ENCODE measurements around the gene LRRN2.

LRRN2 gene

DNA sequence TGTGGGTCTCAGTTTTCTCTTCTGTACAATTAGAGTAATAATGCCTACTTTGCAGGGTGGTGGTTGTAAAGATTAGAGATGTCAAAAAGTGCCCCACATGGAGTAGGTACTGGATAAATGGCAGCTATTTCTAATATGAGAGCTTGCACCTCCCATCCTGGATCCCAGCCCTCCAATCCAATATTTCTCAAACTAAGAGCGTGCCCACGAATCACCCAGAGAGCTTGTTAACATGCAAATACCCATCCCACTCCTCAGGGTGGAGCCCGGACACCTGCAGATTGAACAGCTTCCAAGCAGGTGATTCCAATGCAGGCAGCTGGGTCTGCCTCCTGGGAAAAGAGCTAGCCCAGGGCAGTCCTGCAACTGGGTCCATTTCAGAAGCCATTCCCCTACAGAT is 33.0 kb downstream of the LRRN2 start:
- no peak overlapping the region for H3K4me3 ChIP-seq (replicated peaks; ENCODE audit: low read depth, low read length)
- TF ChIP-seq, protein P1, sequence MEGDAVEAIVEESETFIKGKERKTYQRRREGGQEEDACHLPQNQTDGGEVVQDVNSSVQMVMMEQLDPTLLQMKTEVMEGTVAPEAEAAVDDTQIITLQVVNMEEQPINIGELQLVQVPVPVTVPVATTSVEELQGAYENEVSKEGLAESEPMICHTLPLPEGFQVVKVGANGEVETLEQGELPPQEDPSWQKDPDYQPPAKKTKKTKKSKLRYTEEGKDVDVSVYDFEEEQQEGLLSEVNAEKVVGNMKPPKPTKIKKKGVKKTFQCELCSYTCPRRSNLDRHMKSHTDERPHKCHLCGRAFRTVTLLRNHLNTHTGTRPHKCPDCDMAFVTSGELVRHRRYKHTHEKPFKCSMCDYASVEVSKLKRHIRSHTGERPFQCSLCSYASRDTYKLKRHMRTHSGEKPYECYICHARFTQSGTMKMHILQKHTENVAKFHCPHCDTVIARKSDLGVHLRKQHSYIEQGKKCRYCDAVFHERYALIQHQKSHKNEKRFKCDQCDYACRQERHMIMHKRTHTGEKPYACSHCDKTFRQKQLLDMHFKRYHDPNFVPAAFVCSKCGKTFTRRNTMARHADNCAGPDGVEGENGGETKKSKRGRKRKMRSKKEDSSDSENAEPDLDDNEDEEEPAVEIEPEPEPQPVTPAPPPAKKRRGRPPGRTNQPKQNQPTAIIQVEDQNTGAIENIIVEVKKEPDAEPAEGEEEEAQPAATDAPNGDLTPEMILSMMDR (IDR thresholded peaks at IDR 0.05; ENCODE audit: low read length, missing control alignments), result no peak
- DNase-seq (ENCODE audit: low read depth), result no peak

DNA sequence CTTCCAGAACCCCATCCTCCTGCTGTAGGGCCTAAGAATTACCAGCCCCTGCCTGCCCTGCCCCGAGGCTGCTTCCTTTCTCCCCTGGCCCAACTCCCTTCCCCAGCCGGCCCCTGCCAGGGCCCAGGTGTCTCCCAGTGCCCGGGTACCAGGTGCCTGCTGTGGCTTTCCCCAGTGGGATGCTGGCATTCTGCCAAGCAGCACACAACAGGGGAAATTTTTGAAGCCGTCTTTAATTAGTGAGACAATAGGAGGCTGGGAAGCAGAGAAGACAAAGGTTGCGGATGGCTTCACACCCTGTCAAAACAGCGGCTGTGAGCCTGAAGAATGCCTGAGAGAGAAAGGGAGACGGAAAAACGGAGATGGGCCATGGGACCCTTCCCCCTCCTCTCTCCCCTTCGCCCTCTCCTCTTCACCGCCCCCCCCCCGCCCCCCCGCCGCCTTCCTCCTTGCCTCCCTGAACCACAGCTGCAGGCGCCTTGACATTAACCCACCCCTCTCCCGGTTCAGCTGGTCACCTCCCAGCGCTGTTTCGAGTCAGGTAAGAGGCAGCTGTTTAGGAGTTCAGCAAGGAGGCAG is 33.6 kb downstream of the LRRN2 start:
- TF ChIP-seq, protein P1 (IDR thresholded peaks at IDR 0.05; ENCODE audit: low read length, missing control alignments), result no peak
- no peak overlapping the region for H3K4me3 ChIP-seq (replicated peaks; ENCODE audit: low read depth, low read length)
- no peak for DNase-seq (ENCODE audit: low read depth)

DNA sequence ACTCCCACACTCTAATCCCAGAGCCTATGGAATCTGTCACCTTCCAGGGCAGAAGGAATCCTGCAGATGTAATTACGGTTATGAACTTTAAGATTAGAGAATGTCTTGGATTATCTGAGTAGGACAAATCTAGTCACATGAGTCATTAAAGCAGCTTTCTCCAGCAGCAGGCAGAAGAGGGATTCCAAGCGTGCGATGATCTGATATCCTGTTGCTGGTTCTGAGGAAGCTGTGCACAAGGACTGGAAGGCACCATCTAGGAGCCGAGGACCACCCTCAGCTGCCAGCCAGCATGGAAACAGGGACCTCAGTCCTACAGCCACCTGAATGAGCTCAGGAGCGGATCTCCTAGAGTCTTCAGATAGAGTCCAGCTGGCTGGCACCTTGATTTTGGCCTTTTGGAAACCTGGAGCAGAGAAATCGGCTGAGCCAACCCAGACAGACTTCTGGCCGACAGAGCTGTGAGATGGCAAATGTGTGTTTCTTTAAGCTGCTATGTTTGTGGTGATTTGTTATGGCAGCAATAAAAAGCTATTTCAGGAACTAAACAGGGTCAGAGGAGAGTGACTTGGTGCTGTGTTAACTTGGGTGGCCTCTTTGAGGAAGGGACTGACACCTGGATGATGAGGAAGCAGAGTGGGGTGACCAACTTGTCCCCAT is 34.5 kb downstream of the LRRN2 start:
- TF ChIP-seq, protein P1 (IDR thresholded peaks at IDR 0.05; ENCODE audit: low read length, missing control alignments), result no peak
- DNase-seq (ENCODE audit: low read depth), result no peak
- H3K4me3 ChIP-seq (replicated peaks; ENCODE audit: low read depth, low read length), result no peak overlapping the region

GRCh38 chr1:204649721-204650521 is 35.6 kb downstream of the LRRN2 start:
- TF ChIP-seq, protein P1 (IDR thresholded peaks at IDR 0.05; ENCODE audit: low read length, missing control alignments), result no peak
- no peak for DNase-seq (ENCODE audit: low read depth)
- H3K4me3 ChIP-seq (replicated peaks; ENCODE audit: low read depth, low read length), result no peak overlapping the region

- TF ChIP-seq, protein P1 (IDR thresholded peaks at IDR 0.05; ENCODE audit: low read length, missing control alignments), result no peak
- no peak for DNase-seq (ENCODE audit: low read depth)
These were observed 37.0 kb downstream of the LRRN2 start for GRCh38 chr1:204648576-204648975.

DNA sequence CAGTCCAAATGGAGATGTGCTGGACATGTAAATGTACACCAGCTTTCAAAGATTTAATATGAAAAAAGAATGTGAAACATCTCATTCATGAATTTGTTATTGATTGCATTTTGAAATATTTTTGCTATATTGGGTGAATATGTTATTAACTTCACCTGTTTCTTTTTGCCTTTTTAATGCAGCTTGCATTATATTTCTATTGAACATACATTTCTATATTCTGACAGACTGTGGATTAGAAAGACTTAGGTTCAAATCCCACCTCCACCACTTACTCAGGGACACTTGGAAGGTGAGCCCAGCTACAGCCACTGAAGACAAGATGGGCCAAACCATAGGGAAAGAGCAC is 37.8 kb downstream of the LRRN2 start:
- TF ChIP-seq, protein P1 (IDR thresholded peaks at IDR 0.05; ENCODE audit: low read length, missing control alignments), result no peak
- no peak for DNase-seq (ENCODE audit: low read depth)

More at GRCh38 chr1:204648576-204648975, 37.0 kb downstream of the LRRN2 start:
- H3K4me3 ChIP-seq (replicated peaks; ENCODE audit: low read depth, low read length), result no peak overlapping the region

More for the DNA sequence above, 37.8 kb downstream of the LRRN2 start:
- no peak overlapping the region for H3K4me3 ChIP-seq (replicated peaks; ENCODE audit: low read depth, low read length)

All from fibroblast of pulmonary artery (primary cell).